ENCODE data around the gene ZMYND12. TPM values are rescaled to one million over a fixed set of nuclear protein-coding genes. Genes with fewer than 3 reads are reported as not detected.
A peak's percentile ranks its signal among the peaks of the same experiment; 100 is the strongest.

The ZMYND12 gene
- total and polyA plus RNA-seq, 2 donors (not counting 3 experiments of a cell fraction or from before 2014, with no cell fraction given), result 0.33 to 0.40 TPM

DNA sequence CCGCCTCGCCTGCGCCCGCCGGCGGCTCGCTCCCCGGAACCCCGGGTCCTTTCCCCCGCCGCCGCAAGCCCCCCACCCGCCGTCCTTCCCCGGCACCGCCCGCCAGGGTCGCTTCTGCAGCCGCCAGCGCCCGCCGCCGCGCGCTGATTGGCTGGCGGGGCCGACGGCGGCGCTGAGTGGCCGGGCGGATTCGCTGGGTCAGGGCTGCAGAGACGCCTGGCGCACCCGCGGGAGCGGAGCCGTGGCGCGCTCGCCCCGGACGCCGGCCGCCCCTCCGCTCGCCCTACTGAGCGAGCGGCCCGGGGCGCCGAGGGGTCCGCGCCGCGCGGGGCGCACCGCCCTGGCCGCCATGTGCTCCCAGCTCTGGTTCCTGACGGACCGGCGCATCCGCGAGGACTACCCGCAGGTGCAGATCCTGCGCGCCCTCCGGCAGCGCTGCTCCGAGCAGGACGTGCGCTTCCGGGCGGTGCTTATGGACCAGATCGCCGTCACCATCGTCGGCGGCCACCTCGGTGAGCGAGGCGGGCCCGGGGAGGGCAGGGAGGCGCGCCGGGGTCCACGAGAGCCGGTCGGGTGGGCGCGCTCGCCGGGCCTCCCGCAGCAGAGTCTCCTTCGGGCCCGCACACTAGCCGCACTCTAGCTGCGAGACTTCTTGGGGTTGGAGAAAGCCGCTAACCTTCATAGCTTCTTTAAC, 75.1 kb downstream of the ZMYND12 start, which contains the start of gene RIMKLA:
RIMKLA (plus strand) TSS at position 207 of the 694 bp plus-strand sequence; CDS start at position 350, 143 bp downstream.
- peaks cover 16 to 36% of the 10 kb centered on the region in 2 experiments for H3K27me3 ChIP-seq (ENCODE audit: control insufficient read depth in 2 of 2, insufficient read depth in 2 of 2, low read length in 2 of 2)
- H2AFZ ChIP-seq (ENCODE audit: low read depth, low read length), result peak within 1 kb of the TSS; percentile 87
- intact Hi-C loops (cut with micrococcal nuclease) (loop anchor here (2.0 kb wide), 1 partner anchor 82 kb away; the partner anchor contains the start of gene CCDC30), dilution Hi-C loops (cut with MboI; ENCODE audit: extremely low pct_ligation_motif_present, low sequenced_read_pairs) (no loop called here)
- no peaks in the 10 kb centered on the region for H3K9me3 ChIP-seq (replicated peaks; ENCODE audit: control insufficient read depth, insufficient read depth, low read length)
- no peak within 1 kb of the TSS for H3K9ac ChIP-seq (replicated peaks; ENCODE audit: extremely low read depth, insufficient read depth, low read length)
- no peak within 1 kb of the TSS for H3K27ac ChIP-seq (ENCODE audit: insufficient read depth, low read depth, low read length)
- TF ChIP-seq JUN (IDR thresholded peaks at IDR 0.05; ENCODE audit: borderline replicate concordance, insufficient read depth, insufficient read length, low read depth) (no peak), EZH2 (IDR thresholded peaks at IDR 0.05; ENCODE audit: borderline replicate concordance, low read depth, low read length, severe bottlenecking) (peak; percentile 92)
- H3K4me3 ChIP-seq (replicated peaks in 1 of 3; ENCODE audit: insufficient read depth in 1 of 3, low read depth in 1 of 3, low read length in 3 of 3), result peak within 1 kb of the TSS; percentile 16 to 40 (median 36)
- BruUV-seq (replicated peaks), result no TSS peak
- ChIA-PET CTCF (no interaction called here), POLR2A (interaction anchor here (0.5 kb wide), 1 partner anchor 22 kb away, joined by 3 read pairs; no protein-coding TSS in a partner anchor)
- no peaks in the 10 kb centered on the region for H3K36me3 ChIP-seq (ENCODE audit: control insufficient read depth in 2 of 2, extremely low read depth in 1 of 2, insufficient read depth in 2 of 2, low read length in 2 of 2)
- peak within 1 kb of the TSS; percentile 47 for H3K4me2 ChIP-seq (ENCODE audit: insufficient read depth, low read length)
- FAIRE-seq, result no peak
- H4K20me1 ChIP-seq (replicated peaks; ENCODE audit: control insufficient read depth, extremely low read depth, insufficient read depth, low read length), result no peaks in the 10 kb centered on the region
- H3K9me1 ChIP-seq (replicated peaks; ENCODE audit: control insufficient read depth, extremely low read depth, insufficient read depth, low read length), result no peaks in the 10 kb centered on the region
- peak; percentile 20 for DNase-seq (ENCODE audit: low read depth, low spot score)
- peaks cover 2% of the 10 kb centered on the region for H3K4me1 ChIP-seq (ENCODE audit: control insufficient read depth, extremely low read depth, insufficient read depth, low read length)
- H3K79me2 ChIP-seq (ENCODE audit: control insufficient read depth, insufficient read depth, low read length), result no peaks in the 10 kb centered on the region

Small RNA genes within 50 kb of the gene (small RNA-seq; reads per million reads assigned to genes)
- gene TMSB4XP1 (ENCODE audit: insufficient read depth, insufficient read length, low read depth, low replicate concordance), result not detected

Other genes with a start within 250 kb of the ZMYND12 start
- 36.5 and 38.8 TPM in 2 replicates for gene FOXJ3, start 120.8 kb downstream of the ZMYND12 start, total RNA-seq
- 34.7 and 35.4 TPM in 2 replicates for gene FOXJ3, start 120.8 kb downstream of the ZMYND12 start, polyA plus RNA-seq
- not detected in 2 replicates for gene RIMKLA, start 75.2 kb downstream of the ZMYND12 start, total RNA-seq
- under 0.01 and 0.01 TPM in 2 replicates for gene RIMKLA, start 75.2 kb downstream of the ZMYND12 start, polyA plus RNA-seq
- gene PPCS, start 521 bp upstream of the ZMYND12 start, total RNA-seq, result 29.9 and 32.6 TPM in 2 replicates
- gene PPCS, start 521 bp upstream of the ZMYND12 start, polyA plus RNA-seq, result 31.7 and 51.3 TPM in 2 replicates
- 1.5 and 2.9 TPM in 2 replicates for gene CCDC30, start 7.3 kb upstream of the ZMYND12 start, total RNA-seq
- gene CCDC30, start 7.3 kb upstream of the ZMYND12 start, polyA plus RNA-seq, result 0.16 and 0.19 TPM in 2 replicates
- gene PPIH, start 202.4 kb upstream of the ZMYND12 start, total RNA-seq, result 49.3 and 52.1 TPM in 2 replicates
- gene PPIH, start 202.4 kb upstream of the ZMYND12 start, polyA plus RNA-seq, result 40.0 and 55.2 TPM in 2 replicates
- gene YBX1, start 226.4 kb upstream of the ZMYND12 start, total RNA-seq, result 783 and 829 TPM in 2 replicates
- 271 and 430 TPM in 2 replicates for gene YBX1, start 226.4 kb upstream of the ZMYND12 start, polyA plus RNA-seq